ENCODE results near the gene AKAP14. TPM values are rescaled to one million over a fixed set of nuclear protein-coding genes. Genes with fewer than 3 reads are reported as not detected.

AKAP14 gene
- total RNA-seq (not detected), polyA plus RNA-seq (not detected)
- long read RNA-seq, donor 1, partial matches to known transcripts, result 21 of 21 reads
- long read RNA-seq, donor 1, other reads (novel, unspliced or antisense), result 0 of 21 reads
- long read RNA-seq, donor 2, partial matches to known transcripts, result 6 of 96 reads
- long read RNA-seq, donor 2, other reads (novel, unspliced or antisense), result 90 of 96 reads
- long read RNA-seq, donor 3, result 0 reads
- long read RNA-seq, donor 4, result 0 reads
- long read RNA-seq, donor 5, result 0 reads
- long read RNA-seq, donor 6, result 0 reads
- long read RNA-seq, donor 7, result 0 reads
- long read RNA-seq, donor 8, partial matches to known transcripts, result 0 of 202 reads
- long read RNA-seq, donor 8, other reads (novel, unspliced or antisense), result 202 of 202 reads
- long read RNA-seq, donor 9, result 0 reads
- long read RNA-seq, donor 10, partial matches to known transcripts, result 5 of 5 reads
- long read RNA-seq, donor 10, other reads (novel, unspliced or antisense), result 0 of 5 reads

DNA sequence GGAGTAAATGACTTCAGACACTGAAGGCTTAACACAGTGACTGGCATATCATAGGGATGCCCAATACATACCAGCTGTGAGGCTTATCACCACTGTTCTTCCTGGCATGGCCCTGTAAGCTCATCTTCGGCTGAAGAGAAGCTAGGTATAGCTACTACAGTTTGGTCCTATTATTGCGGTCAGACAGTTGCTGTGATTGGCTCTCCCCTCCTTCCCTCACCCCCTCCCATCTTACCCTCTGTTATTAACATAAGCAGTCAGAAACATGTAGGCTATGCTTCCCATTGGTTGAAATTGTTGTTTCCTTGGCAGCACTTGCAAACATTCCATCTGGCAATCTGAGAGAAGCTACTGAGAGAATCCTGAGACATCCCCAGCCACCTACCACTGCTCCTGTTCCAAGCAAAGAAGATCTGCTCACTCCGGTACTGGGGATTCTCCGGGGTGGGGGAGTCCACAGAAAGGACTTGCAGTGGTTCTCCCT lies at the start of gene AKAP14:
Gene AKAP14, plus strand, starts transcription at position 51 of the 484 bp plus-strand sequence. CDS start 7,331 bp downstream, outside the sequence.
- Histone ChIP-seq H3K27me3 (no peaks in the 10 kb centered on the region), H3K9me3 (no peaks in the 10 kb centered on the region), H3K27ac (no peak within 1 kb of the TSS), H3K4me1 (no peaks in the 10 kb centered on the region), H3K36me3 (no peaks in the 10 kb centered on the region), H3K4me3 (no peak within 1 kb of the TSS)
- DNase-seq, result peak in 1 of 2 donors; percentile 23
- TF ChIP-seq, protein P1, sequence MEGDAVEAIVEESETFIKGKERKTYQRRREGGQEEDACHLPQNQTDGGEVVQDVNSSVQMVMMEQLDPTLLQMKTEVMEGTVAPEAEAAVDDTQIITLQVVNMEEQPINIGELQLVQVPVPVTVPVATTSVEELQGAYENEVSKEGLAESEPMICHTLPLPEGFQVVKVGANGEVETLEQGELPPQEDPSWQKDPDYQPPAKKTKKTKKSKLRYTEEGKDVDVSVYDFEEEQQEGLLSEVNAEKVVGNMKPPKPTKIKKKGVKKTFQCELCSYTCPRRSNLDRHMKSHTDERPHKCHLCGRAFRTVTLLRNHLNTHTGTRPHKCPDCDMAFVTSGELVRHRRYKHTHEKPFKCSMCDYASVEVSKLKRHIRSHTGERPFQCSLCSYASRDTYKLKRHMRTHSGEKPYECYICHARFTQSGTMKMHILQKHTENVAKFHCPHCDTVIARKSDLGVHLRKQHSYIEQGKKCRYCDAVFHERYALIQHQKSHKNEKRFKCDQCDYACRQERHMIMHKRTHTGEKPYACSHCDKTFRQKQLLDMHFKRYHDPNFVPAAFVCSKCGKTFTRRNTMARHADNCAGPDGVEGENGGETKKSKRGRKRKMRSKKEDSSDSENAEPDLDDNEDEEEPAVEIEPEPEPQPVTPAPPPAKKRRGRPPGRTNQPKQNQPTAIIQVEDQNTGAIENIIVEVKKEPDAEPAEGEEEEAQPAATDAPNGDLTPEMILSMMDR (IDR thresholded peaks at IDR 0.05), result no peak
- no peak for TF ChIP-seq POLR2AphosphoS5 (IDR thresholded peaks at IDR 0.05)
- no peak for TF ChIP-seq EP300 (IDR thresholded peaks at IDR 0.05)
- no peak for TF ChIP-seq POLR2A (IDR thresholded peaks at IDR 0.05)
- 50 to 71% (median 63%) methylated on average over 3 to 4 of the region's 4 CpGs for WGBS, 5 donors
- intact Hi-C loops (cut with DNase I; ENCODE audit: low total_unique reads), result no loop called here

DNA sequence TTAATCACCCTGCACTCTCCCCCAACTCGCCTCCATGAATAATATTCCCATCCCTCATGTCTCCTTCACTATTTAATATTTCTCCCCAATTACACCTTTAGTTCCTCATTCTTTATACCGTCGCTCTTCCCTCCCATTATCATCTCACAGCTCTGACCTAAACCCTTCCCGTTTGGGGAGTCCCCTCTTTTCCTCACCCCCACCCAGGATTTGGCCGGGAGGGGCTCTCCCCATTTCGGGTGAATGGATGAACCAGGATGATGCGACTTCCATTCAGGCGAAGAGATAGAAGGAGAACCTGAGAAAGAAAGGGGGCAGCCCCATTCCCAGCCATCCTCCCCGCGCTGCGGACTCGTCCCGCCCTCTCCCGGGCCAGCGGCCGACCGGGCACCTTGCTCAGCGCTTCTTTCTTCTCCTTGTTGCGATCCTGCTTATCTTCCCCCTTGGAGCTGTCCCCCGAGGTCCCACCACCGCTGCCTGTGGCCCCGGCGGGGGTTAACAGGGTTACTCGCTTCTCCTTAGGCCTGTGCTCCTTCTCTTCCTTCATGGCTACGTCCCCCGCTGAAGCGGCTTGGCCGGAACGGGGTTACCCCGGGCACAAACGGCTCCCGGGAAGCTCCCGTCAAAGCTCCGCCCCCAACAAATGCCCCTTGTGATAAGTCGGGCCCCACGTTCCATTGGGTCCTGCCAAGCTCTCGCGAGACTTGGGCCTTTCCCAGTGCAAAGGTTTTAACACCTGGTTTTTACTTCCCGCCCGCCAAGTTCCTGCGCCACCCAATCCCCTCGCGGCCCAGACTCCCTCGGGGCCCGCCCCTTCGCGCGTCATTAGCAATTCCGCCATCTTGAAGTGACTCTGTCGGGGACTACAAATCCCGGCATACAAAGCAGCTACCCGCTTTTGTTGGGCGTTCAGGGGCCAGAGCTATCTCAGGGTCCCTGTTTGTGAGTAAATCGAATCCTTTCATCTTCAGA lies 43.0 kb upstream of the AKAP14 start, which contains the start of gene UPF3B:
Gene UPF3B, minus strand, starts transcription at position 582 of the 972 bp plus-strand sequence. Its CDS starts 35 bp downstream, at position 547.
- TF ChIP-seq, protein P1 (IDR thresholded peaks at IDR 0.05), result no peak
- no peak for TF ChIP-seq POLR2A (IDR thresholded peaks at IDR 0.05)
- peak; percentile 43 to 75 (median 57) for TF ChIP-seq POLR2AphosphoS5 (IDR thresholded peaks at IDR 0.05)
- TF ChIP-seq EP300 (IDR thresholded peaks at IDR 0.05), result no peak
- H3K27ac ChIP-seq, result peak within 1 kb of the TSS; percentile 87 to 95 (median 90)
- no peaks in the 10 kb centered on the region for H3K9me3 ChIP-seq
- intact Hi-C loops (cut with DNase I; ENCODE audit: low total_unique reads), result no loop called here
- H3K36me3 ChIP-seq, result peaks cover 0 to 23% (median 14%) of the 10 kb centered on the region in 4 donors
- no peaks in the 10 kb centered on the region for H3K27me3 ChIP-seq
- DNase-seq, result peak; percentile 96 to 98
- peak within 1 kb of the TSS; percentile 57 to 67 (median 60) for H3K4me3 ChIP-seq
- H3K4me1 ChIP-seq, result peaks cover 0 to 19% (median 4%) of the 10 kb centered on the region in 4 donors
- 0 to 31% (median 3%) methylated on average over 45 to 54 of the region's 54 CpGs for WGBS, 5 donors

DNA sequence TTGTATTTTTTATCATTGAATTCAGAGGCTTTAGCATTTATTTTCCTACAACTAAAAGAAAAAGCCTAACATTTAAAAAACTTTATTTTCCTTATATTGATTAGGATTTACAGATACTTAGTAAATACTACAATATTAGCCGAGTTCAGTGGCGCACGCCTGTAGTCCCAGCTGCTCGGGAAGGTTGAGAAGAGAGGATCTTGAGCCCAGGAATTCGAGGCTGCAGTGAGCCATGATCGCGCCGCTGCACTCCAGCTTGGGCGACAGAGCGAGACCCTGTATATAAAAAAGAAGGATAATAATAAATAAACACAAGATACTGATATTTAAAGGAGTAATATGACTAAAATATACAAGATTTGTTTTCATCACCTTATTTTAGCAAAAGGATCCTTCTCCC lies 42.2 kb upstream of the AKAP14 start:
- H3K9me3 ChIP-seq, result no peaks in the 10 kb centered on the region
- peak in 1 of 2 donors; percentile 21 for DNase-seq
- H3K4me1 ChIP-seq, result peaks cover 0 to 19% (median 4%) of the 10 kb centered on the region in 4 donors
- TF ChIP-seq, protein P1 (IDR thresholded peaks at IDR 0.05), result no peak
- TF ChIP-seq POLR2A (IDR thresholded peaks at IDR 0.05) (no peak), POLR2AphosphoS5 (IDR thresholded peaks at IDR 0.05) (no peak), EP300 (IDR thresholded peaks at IDR 0.05) (no peak)
- peak overlapping the region; percentile 57 to 67 (median 60) for H3K4me3 ChIP-seq
- H3K27ac ChIP-seq, result peak overlapping the region in 4 of 5 donors; percentile 57 to 91 (median 90)
- H3K27me3 ChIP-seq, result no peaks in the 10 kb centered on the region
- intact Hi-C loops (cut with DNase I; ENCODE audit: low total_unique reads), result no loop called here
- 15 to 49% (median 29%) methylated on average over 10 of the region's 10 CpGs for WGBS, 5 donors
- H3K36me3 ChIP-seq, result peaks cover 0 to 15% (median 9%) of the 10 kb centered on the region in 4 donors

Data from stomach (tissue), 19 donors.